ENCODE results near the gene BRD9.
"Not testable (repeated sequence)": the region's sequence is repeated elsewhere in the genome, so short reads cannot be mapped to it uniquely, and the experiment has no call there.

The BRD9 gene

DNA sequence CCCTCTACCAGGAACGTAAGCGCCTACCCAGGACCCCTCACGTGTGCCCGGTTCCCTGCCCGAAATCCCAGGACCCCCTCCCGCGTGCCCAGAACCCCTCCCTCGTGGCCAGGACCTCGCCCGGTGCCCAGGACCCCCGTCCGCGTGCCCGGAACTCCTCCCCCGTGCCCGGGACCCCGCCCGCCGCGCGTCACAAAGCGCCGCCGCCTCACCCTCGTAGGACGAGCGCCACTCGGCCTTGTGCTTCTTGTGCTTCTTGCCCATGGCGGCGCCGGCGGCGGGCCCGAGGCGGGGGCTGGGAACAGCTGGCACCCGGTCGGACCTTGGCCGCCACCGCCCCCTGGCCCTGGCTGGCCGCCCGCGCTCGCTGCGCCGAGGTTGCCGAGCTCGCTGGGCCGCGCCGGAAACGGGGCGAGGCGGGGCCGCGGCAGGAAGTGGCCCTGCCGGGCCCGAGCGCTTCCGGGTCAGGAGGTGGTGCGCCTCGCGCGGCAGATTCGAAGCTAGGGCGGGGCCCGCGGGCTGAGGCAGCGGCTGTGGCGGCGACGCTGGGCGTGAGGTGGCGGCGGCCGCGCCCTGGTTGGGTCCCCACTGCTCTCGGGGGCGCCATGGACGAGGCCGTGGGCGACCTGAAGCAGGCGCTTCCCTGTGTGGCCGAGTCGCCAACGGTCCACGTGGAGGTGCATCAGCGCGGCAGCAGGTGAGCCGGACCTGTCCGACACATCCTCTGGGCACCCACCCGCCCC lies at the start of gene BRD9, which contains the start of gene TRIP13:
TSS of gene BRD9 (minus strand) at position 408 of the 743 bp plus-strand sequence. CDS start at position 264, 144 bp downstream.
TSS of gene TRIP13 (plus strand) at position 491 of the 743 bp plus-strand sequence. CDS start at position 606, 115 bp downstream.
- peak; percentile 65 to 77 for DNase-seq (ENCODE audit: low read depth in 1 of 2, low spot score in 1 of 2)

DNA sequence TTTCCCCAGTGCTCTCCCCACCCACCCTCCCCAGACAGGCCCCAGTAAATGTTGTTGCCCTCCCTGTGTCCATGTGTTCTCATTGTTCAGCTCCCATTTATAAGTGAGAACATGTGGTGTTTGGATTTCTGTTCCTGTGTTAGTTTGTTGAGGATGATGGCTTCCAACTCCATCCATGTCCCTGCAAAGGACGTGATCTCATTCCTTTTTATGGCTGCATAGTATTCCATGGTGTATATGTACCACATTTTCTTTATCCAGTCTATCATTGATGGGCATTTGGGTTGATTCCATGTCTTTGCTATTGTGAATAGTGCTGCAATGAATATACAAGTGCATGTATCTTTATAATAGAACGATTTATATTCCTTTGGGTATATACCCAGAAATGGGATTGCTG lies 48.1 kb upstream of the BRD9 start:
- DNase-seq (ENCODE audit: low read depth in 1 of 2, low spot score in 1 of 2), result not testable (repeated sequence)

DNA sequence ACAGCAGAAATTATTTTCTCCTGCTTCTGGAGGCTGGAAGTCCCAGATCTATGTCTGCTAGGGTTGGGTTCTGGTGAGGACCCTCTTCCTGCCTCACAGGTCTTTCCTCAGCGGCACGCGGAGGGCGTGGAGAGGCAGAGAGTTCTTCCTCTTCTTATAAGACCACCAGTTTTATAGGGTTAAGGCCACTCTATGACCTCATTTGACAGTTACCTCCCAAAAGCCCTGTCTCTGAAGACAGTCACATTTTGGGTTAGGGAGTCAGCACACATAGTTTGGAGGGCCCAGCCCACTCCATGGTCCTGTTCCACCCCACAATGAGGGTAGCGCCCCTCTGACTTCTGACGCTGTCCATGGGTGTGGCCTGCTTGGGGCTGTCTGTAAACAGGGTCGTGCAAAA lies 46.8 kb upstream of the BRD9 start:
- no peak for DNase-seq (ENCODE audit: low read depth in 1 of 2, low spot score in 1 of 2)

DNA sequence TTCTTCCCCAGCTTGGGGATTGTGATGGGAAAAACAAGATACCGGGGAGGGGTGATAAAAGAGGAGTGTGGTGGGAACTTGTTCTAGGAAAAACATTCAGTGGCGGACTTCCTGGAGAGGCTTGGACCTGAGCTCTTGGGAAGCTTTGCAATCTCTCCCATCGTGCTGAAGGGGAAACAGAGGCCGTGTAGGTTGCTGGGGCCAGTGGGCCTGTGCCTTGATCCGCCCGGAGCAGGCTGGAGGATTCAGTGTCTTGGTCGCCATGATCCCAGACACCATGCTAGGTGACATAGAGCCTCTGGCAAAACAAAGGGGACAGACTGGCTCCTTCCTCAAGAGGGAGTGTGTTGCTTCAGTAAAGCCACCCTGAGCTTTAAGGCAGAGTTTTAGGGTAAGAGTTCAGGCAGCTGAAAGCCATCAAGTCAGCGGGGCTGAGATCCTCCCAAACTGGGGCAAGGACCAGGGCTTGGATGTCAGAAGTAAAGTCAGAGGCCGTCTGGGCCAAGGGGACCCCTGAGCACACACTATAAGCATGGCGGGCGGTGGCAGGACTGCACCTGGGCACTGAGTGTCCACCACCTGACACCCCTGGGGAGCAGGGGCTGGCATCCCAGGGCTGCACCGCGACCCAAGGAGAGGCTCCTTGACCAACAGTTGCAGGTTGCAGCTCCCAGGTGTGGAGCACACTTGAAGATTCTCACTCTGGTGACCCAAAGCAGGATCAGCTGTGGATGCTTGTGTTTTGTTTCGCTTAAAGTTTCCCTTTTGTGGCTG lies 44.7 kb upstream of the BRD9 start:
- DNase-seq (ENCODE audit: low read depth in 1 of 2, low spot score in 1 of 2), result no peak

DNA sequence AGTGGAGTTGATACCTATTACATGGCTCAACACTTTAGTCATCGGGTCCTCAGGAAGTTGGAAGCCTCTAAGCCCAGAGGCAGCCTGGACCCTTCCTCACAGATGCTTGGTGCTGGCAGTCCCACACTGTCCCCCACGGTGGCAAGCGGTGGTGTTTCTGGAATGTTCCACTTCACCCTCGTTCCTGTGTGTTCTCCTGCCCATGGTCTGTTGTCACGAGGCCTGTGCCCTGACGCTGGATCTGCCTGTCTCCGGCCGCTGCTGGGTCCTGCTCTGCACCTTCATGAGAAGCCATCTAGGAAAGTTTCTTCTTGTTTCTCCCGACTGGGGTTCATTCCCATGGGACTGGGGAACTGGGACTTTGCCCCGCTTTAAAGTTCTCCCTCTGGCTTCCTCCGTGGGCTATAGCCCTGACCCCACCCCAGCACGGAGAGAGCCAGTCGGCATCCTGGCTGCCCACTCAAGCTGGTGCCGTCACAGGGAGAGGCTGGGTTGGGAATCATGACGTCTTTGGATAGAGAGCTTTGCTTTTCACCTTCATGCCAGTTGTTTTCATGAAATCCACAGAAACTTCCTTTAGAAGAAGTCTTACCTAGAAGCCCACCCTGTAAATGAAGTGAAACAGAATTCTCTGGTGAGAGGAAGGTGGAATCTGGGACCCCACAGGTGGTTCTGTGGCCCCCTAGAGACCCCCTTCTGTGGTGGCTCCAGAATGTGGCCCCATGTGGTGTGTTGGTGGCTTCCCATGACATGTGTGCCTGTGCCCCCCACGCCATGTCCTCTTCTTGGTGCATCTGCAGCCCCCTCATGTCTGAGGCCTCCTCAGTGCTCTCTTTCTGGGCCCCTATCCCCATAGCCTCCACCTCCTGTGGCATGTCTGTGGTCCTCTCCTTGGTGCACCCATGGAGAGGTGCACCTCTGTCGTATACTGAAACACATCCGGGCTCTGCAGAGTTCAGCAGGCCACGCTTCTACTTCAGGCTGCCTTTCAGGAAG lies 43.8 kb upstream of the BRD9 start:
- no peak for DNase-seq (ENCODE audit: low read depth in 1 of 2, low spot score in 1 of 2)

DNA sequence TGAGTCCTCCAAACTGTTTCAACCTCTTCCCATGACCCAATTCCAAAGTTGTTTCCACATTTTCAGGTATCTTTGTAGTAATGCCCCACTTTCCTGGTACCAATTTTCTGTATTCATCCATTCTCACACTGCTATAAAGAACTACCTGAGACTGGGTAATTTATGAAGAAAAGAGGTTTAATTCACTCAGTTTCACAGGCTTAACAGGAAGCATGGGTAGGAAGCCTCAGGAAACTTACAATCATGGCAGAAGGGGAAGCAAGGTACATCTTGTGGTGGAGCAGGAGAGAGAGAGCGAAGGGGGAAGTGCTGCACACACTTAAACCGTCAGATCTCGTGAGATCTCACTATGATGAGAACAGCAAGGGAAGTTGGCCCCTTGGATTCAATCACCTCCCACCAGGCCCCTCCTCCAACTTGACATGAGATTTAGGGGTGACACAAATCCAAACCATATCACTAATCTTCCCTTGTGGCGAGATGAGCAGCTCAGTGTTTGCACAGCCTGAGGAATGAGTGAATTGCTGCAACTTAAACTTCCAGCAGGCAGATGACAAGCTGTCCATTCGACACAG lies 43.0 kb upstream of the BRD9 start:
- DNase-seq (ENCODE audit: low read depth in 1 of 2, low spot score in 1 of 2), result no peak

DNA sequence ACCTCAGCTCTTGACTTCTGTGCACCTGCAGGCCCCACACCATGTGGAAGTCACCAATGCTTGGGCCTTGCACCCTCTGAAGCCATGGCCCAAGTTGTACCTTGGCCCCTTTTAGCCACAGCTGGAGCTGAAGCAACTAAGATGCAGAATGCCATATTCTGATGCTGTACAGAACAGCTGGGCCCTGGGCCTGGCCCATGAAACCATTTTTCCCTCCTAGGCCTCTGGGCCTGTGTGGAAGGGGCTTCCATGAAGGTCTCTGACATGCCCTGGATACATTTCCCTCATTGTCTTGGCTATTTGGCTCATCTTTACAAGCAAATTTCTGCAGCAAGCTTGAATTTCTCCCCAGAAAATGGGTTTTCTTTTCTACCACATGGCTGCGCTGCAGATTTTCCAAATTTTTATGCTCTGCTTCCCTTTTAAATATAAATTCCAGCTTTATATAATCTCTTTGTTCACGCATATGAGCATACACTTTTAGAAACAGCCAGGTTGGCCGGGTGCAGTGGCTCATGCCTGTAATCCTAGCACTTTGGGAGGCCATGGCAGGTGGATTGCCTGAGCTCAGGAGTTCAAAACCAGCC lies 41.9 kb upstream of the BRD9 start:
- not testable (repeated sequence) for DNase-seq (ENCODE audit: low read depth in 1 of 2, low spot score in 1 of 2)

DNA sequence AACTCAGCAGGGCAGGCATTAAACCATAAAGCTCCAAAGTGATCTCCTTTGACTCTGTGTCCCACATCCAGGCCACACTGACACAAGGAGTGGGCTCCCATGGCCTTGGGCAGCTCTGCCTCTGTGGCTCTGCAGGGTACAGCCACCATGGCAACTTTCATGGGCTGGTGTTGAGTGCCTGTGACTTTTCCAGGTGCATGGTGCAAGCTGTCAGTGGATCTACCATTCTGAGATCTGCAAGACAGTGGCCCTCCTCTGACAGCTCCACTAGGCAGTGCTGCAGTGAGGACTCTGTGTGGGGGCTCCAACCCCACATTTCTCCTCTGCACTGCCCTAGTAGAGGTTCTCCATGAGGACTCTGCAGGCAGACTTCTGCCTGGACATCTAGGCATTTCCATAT lies 41.4 kb upstream of the BRD9 start:
- DNase-seq (ENCODE audit: low read depth in 1 of 2, low spot score in 1 of 2), result not testable (repeated sequence)

DNA sequence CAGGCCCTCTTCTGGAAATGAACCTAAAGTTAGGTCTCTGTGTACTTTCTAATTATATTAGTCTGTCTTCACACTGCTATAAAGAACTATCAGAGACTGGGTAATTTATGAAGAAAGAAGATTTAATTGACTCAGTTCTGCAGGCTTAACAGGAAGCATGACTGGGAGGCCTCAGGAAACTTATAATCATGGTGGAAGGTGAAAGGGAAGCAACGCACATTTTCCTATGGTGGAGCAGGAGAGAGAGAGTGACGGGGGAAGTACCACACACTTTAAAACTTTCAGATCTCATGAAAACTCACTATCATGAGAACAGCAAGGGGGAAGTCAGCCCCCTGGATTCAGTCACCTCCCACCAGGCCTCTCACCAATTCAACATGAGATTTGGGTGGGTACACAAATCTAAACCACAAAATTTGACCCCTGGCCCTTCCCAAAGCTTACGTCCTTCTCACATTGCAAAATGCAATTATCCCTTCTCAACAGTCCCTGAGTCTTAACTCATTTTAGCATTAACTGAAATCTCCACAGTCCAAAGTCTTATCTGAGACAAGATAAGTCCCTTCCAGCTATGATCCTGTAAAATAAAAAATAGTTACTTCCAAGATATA lies 40.8 kb upstream of the BRD9 start:
- DNase-seq (ENCODE audit: low read depth in 1 of 2, low spot score in 1 of 2), result no peak

DNA sequence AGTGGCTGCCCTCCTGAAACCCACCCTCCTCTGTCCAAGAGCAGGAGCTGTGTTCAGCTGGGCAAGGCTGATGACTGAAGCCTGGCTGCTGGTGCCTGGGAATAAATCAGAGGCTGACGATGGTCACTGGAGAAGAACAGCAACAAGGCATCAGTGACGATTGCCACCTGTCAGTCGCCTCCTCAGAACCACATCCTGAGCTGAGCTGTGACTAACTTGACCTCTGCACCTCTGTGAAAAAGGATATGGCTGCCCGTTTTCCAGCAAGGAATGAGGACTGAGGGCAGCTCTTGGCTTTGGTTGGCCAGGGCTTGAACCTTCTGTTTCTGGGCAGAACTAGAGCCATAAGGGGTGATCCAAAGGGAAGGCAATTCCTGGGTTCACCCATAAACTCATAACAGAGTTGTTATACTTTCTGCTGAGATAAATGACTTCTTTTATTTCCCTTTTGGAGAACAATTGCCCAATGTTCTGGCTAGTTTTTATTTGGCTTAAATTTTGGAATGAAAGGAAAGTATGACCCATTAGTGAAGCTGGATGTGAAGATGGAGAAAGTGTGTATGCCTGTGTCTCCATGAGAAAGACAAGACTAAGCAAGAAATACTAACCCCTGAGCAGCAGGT lies 40.1 kb upstream of the BRD9 start:
- no peak for DNase-seq (ENCODE audit: low read depth in 1 of 2, low spot score in 1 of 2)

DNA sequence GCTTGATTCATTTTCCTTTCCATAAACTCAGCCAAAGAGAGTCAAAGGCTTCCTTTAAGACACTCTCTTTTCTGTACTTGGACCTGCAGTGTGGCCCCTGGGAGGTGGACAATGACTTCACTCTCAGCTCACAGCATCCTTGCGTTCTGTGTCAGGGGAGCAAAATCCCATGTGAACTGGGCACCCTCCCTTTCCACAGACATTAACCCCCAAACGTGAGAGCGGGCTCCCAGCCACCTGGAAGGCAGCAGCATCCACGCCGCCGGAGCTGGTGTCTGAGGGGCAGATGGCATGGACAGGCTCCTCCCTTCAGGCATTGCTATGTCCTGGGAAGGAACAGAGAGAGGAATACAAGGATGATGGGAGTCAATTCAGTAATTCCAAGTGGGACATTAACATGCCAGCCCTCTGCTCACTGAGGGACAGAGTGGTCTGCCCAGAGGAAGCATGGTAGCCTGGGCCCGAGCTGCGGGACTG lies 39.6 kb upstream of the BRD9 start:
- no peak for DNase-seq (ENCODE audit: low read depth in 1 of 2, low spot score in 1 of 2)

DNA sequence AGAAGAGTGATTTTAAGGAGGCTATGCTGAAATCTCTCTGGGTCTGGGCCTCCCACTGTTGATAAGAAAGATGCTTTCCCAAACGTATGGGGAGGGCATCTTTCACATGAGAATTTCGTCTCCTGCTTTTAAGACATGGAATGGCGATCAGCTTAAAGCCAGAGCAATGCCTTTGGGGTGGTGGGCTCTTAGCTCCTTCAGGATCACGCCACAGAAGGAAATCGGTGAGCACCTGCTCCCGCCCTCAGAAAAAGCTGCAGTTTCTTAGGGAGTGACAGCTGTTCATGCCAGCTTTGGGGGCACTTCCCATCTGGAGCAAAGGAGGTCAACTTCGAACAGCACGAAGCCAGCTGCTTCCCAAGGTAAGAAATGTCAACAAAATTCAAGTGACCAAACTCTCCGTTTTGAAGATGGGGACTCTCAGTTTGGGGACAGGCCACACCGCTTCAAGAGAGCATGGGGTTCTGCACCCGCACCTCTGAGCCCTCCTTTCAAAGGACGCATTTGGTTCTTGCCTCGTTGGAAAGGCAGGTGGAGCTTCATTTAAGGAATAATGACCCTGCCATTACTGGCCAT lies 39.1 kb upstream of the BRD9 start:
- DNase-seq (ENCODE audit: low read depth in 1 of 2, low spot score in 1 of 2), result no peak

DNA sequence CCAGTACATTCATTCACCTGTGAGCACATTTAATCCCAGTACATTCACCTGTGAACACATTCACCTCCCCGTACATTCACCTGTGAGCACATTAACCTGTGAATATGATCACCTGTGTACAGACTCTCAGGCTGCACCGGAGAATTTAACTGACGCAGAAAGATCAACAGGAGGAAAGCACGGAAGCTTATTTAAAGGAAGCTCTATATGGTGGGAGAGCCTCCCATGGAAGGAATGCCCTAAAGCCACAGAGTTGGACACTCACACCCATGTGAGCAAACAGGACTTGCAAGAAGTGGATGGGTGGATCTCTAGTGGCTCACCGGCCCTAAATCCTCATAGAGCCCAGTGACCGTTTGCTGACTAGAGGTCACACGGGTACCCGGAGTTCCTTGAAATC lies 38.3 kb upstream of the BRD9 start:
- no peak for DNase-seq (ENCODE audit: low read depth in 1 of 2, low spot score in 1 of 2)

DNA sequence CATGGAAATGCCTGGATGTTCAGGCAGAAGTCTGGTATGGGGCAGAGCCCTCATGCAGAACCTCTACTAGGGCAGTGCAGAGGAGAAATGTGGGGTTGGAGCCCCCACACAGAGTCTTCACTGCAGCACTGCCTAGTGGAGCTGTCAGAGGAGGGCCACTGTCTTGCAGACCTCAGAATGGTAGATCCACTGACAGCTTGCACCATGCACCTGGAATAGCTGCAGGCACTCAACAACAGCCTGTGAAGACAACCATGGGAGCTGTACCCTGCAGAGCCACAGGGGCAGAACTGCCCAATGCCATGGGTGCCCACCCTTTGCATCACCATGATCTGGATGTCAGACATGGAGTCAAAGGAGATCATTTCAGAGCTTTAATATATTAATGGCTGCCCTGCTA lies 37.0 kb upstream of the BRD9 start:
- no peak for DNase-seq (ENCODE audit: low read depth in 1 of 2, low spot score in 1 of 2)

DNA sequence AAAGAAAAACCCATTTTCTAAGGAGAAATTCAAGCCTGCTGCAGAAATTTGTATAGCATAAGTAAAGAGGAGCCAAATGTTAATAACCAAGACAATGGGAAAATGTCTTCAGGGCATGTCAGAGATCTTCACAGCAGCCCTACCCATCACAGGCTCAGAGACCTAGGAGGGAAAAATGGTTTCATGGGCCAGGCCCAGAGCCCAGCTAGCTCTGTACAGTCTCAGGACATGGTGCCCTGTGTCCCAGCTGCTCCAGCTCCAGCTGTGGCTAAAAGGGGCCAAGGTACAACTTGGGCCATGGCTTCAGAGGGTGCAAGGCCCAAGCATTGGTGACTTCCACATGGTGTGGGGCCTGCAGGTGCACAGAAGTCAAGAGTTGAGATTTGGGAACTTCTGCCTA lies 36.6 kb upstream of the BRD9 start:
- DNase-seq (ENCODE audit: low read depth in 1 of 2, low spot score in 1 of 2), result not testable (repeated sequence)

DNA sequence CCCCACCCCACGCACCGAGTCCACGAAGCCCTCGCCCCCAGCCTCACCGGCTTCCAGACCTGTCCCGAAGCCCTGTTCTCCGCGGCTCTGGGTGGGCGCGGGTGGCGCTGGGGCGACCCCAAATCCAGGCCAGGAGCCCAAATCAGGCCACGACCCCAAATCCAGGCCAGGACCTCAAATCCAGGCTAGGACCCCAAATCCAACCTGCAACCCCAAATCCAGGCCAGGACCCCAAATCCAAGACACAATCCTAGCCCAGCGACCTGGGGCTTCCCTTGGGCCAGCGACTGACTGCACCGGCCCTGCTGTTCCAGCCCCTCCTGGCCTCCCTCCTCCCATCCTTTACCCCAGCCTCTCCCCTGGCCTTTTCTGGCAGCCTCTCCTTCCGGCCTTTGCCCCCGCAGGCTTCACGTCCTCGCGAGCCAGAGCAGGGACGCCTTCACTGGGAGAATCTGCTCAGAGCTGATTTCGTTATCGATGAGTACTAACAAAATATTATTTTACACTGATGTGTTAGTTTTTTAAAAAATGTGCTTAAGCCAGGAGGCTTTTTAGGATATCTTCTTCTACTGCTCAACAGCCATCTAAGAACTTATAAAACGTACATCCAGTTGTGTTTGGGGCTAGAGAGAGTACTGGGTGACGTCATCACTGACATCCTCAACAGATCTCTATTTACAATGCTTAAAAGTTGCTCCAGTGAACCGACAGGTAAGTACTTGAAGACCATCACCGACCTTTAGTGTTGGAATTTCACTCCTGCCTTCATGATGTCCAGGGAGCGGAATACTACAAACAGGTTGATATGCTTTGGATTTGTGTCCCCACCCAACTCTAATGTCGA lies 34.8 kb upstream of the BRD9 start:
- DNase-seq (ENCODE audit: low read depth in 1 of 2, low spot score in 1 of 2), result no peak

DNA sequence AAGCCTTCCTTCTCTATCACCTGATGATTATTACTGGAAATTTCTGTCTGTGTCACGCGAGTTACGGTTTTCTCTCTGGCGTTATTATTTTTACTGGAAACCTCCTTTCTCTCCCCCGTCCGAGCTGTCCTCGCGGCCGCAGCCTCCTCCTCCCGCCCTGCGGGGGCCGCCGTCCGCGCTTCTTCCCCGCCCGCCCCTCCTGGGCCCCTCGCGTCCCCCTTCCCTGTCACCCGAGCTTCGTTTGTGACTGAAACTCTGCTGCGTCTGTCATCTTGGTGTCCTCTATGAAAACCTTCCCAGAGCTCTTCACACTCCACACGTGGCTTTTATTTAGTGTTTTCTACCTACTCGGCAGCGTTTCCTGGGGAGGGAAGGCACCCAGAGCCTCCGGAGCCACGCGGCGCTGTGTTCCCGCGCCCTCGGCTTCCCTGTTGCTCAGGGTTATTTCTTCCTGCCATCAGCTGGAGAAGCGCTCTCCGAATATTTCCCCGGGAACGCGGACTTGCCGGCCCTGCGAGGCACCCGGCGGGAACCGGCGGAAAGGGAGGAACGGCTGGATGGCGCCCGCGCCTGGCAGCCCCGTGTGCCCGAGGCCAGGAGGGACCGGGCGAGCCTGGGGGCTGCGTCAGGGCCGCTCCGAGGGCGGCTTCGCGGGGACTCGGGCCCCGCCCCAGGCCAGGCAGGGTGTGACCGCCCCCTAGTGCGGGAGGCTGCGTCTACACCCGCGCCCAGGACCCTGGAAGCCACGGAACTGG lies 34.0 kb upstream of the BRD9 start:
- DNase-seq (ENCODE audit: low read depth in 1 of 2, low spot score in 1 of 2), result no peak
